ENCODE data around the gene VPS13D.

The VPS13D gene

GRCh38 chr1:12428334-12428733 lies 198.5 kb downstream of the VPS13D start:
- DNase-seq (ENCODE audit: low spot score), result no peak

GRCh38 chr1:12430525-12430924 lies 200.7 kb downstream of the VPS13D start:
- DNase-seq (ENCODE audit: low spot score), result no peak

- DNase-seq (ENCODE audit: low spot score), result no peak
Observed at GRCh38 chr1:12432897-12433296, 203.1 kb downstream of the VPS13D start.

GRCh38 chr1:12433323-12434053 lies 203.7 kb downstream of the VPS13D start:
- DNase-seq (ENCODE audit: low spot score), result no peak

DNA sequence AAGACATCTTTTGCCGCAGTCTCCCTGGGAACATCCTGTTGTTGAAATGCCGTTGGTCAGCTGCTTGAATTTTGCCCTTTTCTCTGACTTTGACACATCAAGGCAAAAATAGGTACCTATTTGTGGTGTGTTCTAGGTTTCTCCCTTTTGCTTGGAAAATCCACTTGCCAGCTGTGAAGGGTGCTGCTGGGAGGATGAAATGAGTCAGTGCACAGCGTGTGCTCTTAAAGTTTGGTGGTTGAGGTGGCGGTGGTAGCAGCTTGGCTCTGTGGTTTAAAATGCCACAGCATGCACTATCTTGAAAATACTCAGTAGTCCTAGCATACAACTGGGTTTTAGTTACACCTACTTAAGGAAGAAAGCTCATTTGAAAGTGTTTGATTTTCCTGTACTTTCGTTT lies 204.3 kb downstream of the VPS13D start:
- DNase-seq (ENCODE audit: low spot score), result no peak

- DNase-seq (ENCODE audit: low spot score), result no peak
Observed at GRCh38 chr1:12434686-12435085, 204.9 kb downstream of the VPS13D start.

- DNase-seq (ENCODE audit: low spot score), result no peak
Observed at GRCh38 chr1:12435639-12436344, 206.0 kb downstream of the VPS13D start.

GRCh38 chr1:12436345-12436658 lies 206.5 kb downstream of the VPS13D start:
- DNase-seq (ENCODE audit: low spot score), result no peak

GRCh38 chr1:12436817-12437599 lies 207.2 kb downstream of the VPS13D start:
- DNase-seq (ENCODE audit: low spot score), result no peak

DNA sequence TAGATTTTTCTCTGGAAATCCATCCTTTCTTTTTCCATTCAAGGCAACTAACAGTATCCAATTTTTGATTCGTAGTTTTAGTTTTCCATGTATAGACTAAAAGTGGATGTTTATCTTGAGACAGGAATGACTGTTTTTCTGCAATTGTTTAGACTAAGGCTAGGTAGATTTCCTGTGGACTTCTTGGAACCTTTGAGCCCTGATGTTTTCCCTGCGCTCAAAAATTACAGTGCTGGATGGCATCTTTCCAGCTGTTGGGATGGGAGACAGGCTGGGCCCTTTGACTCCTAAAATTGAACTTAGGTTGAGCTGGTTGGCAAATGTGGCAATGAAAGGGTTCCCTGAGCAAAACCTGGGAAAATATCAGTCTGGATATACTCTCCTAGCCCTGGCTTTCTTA lies 207.8 kb downstream of the VPS13D start:
- no peak for DNase-seq (ENCODE audit: low spot score)

- no peak for DNase-seq (ENCODE audit: low spot score)
Observed at GRCh38 chr1:12438349-12438924, 208.6 kb downstream of the VPS13D start.

GRCh38 chr1:12439073-12439472 lies 209.2 kb downstream of the VPS13D start:
- no peak for DNase-seq (ENCODE audit: low spot score)

- DNase-seq (ENCODE audit: low spot score), result no peak
Observed at GRCh38 chr1:12441414-12442105, 211.7 kb downstream of the VPS13D start.

DNA sequence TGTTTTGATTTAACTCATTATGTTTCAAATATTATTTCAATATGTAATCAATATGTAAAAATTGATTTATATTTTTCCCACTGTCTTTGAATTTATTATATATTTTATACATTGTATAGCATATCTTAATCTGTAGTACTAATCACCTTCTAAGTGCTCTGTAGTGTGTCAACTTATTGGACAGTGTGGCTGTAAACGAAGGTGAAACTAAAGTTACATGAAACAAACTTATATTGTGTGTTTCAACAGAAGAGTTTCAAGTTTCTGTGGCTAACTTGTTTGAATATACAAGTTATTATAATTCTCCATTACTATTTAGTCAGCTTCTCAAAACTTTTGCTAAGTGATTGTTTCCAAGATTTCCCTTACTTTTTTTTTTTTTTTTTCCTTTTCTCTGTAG lies 212.4 kb downstream of the VPS13D start:
- DNase-seq (ENCODE audit: low spot score), result no peak

DNA sequence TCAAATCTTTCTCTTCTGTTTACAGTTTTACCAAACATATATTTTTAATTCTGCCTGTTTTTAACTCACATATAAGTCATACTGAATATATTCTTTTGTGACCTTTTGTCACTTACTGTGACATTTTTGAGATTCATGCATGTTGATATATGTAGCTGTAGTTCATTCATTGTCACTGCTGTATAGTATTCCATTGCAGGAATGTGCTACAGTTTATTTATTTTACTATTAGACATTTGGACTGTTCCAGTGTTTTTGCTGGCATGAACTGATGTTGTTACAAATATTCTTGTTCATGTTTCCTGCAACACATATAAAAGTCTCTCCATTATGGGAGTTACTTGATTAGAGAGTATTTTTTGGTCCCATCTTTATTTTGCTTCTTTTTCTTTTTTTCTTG lies 213.3 kb downstream of the VPS13D start:
- no peak for DNase-seq (ENCODE audit: low spot score)

GRCh38 chr1:12444329-12444841 lies 214.6 kb downstream of the VPS13D start:
- no peak for DNase-seq (ENCODE audit: low spot score)

DNA sequence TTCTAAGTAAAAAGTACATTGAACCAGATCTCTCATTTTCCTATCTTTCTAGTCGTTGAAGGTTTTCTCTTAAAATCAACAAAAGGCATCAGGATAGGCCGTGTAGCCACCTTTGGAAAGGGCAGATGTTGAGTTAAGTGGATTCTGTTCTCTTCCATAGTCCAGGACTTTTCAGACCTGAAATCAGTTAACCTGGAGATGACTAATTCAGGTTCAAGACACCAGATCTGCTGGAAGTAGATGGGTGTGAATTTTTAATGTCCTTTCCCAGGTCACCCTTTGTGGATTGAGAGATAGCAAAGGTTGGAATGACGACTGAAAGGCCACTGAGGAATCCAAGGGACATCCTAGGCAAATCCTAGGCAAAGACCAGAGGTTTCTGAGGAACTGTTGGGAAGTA lies 215.4 kb downstream of the VPS13D start:
- DNase-seq (ENCODE audit: low spot score), result no peak

- no peak for DNase-seq (ENCODE audit: low spot score)
Observed at GRCh38 chr1:12446593-12446992, 216.8 kb downstream of the VPS13D start.

DNA sequence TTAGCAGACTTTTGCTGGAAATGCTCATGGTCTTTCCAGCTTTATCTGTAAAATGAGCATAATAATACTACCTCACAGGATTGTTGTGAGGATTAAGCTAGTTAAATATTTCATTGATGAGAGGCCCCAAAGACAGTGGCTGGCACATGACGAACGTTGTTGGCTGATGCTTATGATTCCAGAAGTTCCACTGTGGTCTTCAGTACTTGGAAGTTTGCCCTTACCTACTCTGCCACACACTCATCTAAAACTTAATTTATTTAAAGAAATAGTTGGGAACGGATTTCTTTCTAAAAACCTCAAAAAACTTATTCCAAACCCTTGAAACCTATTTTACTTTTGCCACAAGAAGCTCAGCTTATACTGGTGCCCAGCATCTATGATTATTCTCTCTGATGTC lies 217.5 kb downstream of the VPS13D start:
- no peak for DNase-seq (ENCODE audit: low spot score)

DNA sequence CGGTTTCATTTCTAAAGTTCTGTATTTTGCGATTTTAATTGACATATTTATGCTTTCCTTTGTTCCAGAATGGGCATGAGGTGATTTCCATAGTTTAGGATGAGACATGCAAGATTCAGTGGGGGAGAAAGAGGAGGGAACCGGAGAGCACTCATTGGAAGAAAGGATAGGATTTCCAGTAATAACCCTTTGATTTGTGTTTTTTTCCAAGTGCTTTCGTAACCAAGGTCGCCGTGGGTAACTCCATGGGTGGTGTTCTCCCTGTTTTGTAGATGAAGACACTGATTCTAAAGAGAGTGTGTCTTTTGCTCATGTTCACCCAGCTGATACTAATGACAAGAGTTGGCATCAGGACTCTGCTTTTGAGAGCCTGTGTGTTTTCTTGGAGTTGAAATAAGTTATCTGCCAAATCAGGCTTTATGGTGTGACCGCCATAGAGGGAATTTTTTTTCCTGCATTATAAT lies 218.1 kb downstream of the VPS13D start:
- peak; percentile 15 for DNase-seq (ENCODE audit: low spot score)

DNA sequence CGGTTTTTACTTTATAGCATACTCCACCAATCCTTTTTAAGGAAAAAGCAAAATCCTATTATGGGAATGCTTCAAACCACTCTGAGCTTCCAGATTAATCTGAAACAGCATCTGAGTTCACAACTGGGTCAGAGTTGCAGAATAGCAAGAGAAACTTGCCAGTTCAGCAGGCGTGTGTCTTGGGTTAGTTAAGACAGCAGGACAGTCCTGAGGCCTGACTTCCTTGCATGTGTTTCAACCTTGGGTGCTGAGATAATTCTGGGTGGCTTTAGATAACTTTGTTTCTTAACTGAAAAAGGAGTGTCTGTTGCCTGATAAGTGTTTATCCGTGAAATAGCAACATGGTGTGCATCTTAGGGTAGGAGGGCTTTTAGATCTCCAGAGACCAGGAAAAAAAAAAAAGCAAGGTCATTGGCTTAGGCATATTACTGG lies 218.9 kb downstream of the VPS13D start:
- no peak for DNase-seq (ENCODE audit: low spot score)
